ENCODE results near the gene KIF21A.

KIF21A gene

GRCh38 chr12:39383114-39383513 lies 59.8 kb downstream of the KIF21A start:
- no peak for DNase-seq

GRCh38 chr12:39380090-39380489 lies 62.8 kb downstream of the KIF21A start:
- DNase-seq: no peak

DNA sequence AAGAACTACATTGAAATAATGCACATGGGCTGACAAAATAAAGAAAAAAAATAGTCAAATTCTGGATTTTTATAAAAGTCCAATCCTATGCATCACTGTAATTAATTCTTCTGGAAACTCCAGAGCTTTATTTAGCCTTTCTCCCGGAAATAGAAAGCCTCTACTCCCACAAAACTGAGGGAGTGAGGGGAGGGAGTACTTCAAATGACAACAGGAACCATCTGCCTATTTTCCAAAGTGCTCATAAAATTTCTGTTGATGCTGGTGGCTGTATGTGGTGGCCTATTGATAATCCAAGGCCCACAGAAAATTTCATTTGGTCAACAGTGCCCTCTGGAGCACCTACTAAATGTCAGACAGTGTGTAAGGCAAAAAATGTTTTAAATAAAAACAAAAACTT lies 64.6 kb downstream of the KIF21A start:
- DNase-seq: no peak

GRCh38 chr12:39375206-39375808 lies 67.6 kb downstream of the KIF21A start:
- no peak for DNase-seq

DNA sequence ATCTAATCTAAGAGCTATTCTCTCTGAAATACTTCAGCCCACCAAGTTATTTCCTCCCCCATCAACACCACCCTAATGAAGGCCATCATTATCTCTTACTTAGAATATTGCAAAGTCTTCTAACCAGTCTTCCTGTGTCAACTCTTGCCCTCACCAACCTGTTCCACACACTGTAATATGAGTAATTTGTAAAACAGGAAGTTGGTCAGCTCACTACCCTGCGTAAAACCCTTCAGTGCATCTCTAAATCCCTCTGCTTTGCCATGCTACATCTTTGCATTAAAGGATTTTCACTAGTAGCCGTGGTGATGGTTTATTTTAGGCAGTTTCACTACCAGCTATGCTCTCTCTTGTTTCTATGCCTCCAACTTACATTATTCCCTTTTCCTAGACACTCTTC lies 70.0 kb downstream of the KIF21A start:
- DNase-seq: peak; percentile 3

DNA sequence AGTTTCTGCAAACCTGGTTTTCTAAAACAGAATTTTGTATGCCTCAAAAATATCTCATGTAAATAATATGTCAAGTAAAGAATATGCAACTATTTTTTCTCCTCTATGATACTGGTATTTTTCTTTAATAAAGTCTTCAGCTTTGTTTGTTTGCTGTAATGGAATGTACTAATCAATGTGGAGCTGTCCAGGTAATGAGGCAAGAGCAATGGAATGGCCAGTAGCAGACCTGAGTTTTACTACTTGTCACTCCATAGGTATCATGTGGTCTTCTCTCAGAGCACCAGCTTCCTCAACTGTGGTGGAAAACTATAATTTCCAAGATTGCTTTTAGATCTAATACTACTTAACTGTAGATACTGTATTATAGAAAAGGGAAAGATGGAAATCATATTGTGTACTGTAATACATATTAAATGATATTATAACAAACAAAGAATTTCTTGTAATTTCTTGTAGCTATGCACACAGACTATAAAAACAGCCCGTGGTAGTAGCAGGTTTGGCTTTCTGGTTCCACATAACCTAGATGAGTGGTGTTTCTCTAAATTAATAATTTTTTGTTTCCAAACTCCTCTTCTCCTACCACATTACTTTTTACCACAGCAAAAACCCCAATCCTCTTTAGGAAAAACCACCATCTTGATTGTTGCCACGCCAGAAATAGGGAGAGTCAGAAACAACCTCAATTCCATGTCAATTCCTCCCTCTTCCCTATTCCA lies 70.6 kb downstream of the KIF21A start:
- DNase-seq: no peak

GRCh38 chr12:39369756-39370155 lies 73.2 kb downstream of the KIF21A start:
- no peak for DNase-seq

GRCh38 chr12:39368891-39369290 lies 74.0 kb downstream of the KIF21A start:
- DNase-seq: no peak

DNA sequence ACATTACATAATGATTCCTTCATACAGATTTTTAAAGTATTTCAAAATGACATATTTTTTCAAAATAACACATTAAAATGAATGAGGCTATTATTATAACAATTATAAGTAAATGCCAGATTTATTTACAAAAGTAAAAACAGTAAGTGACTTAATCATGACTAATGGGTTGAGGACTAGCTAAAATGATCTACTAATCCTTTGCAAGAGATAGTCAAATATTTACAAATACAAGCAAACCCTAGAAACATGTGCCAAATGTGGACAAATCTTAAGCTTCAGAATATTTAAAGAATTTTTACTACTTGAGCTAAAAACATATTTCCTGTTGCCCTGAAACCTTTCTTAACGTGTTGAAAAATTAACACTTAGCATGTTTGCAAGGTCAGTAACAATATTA lies 74.8 kb downstream of the KIF21A start:
- DNase-seq: no peak

- no peak for DNase-seq
Measured at GRCh38 chr12:39367494-39367893, 75.4 kb downstream of the KIF21A start.

DNA sequence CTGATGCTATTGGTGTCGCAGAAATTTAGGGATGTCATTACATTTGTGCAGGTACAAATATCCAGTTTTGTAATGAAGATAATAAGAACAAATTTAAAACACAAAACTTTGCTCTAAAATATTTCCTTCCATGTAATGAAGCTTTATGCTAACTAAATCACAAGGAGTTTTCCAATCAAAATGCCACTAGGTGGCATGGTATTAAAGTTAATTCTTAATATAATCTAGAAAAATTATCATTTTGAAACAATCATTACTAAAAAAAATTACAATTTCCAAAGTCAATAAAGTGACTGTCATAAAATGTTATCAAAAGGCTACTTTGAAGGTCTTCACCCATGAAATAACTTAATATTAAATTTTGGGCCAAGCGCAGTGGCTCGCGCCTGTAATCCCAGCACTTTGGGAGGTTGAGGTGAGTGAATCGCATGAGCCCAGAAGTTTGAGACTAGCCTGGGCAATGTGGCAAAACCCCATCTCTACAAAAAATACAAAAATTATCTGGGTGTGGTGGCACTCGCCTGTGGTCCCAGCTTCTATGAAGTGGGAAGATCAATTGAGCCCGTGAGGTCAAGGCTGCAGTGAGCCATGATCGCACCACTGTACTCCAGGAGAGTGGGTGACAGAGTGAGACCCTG lies 77.4 kb downstream of the KIF21A start:
- no peak for DNase-seq

DNA sequence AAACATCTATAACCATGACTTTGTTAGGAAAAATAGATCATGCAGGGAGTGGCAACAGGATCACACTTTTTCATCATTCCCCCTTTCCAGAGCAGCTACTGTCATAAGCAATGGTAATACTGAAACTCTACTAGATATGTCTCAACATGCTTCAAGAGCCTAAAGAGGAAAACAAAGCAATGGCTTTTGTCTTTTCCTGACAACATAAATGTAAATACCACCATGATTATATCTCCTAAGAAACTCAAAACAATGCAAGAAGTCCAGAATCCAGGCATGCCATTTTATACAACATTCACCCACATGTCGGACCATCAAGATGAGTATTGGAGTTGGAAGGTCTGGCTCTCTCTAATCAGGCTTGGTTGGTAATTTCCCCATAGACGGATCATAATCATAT lies 78.7 kb downstream of the KIF21A start:
- DNase-seq: no peak

DNA sequence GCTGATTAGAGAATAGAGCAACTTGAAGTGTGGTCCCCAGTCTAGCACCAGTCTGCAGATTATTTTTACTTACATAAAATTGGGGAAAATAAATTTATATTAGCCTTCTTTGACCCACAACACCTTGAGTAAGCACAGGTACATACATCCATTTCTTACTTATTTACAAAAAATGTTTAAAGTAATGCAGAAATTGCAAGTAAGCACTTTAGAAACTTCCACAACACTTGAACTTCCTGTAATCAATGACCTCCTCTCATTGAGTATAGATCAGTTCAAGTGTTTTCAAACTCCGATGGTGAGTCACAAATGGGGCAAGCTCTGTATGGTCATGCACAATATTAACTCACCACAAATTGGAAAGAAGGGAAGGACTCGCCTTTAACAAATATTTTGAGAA lies 83.3 kb downstream of the KIF21A start:
- DNase-seq: no peak

GRCh38 chr12:39357041-39357440 lies 85.9 kb downstream of the KIF21A start:
- no peak for DNase-seq

DNA sequence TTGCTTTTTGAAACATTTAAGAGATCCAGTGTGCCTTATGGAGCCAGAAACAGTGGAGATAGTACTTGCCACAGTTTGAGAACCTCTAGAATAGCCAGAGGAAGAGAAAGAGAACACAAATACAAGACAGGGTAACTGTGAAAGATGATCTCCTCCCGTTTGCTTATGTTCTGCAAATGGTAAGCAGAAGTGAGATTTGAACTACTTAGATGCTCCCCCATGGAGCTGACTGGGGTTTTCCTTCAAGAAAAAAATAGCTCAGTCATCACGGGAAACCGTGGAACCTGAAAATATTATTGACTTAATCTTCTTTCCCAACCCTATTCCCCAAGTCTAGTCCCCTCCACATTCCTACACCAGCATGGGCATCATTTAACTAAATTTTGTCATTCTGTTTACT lies 87.1 kb downstream of the KIF21A start:
- DNase-seq: no peak

DNA sequence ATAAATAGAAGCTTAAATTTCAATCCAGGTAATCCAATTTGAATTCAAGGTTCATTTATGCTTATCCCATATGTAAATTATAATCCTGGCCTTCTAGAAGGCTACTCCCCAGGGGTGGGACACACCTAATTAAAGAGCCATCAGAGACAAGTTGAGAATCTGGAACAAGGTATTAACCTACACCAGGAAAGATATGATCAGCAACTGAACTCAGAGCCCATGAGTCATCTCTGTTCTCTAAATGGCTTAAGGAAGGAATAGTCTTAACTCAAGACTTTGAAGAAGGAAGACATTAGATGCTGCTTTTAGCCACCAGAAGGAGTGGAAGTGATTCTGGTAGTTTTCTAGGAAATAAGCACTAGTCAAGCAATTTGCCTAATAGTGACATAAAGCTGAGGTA lies 88.0 kb downstream of the KIF21A start:
- DNase-seq: no peak

DNA sequence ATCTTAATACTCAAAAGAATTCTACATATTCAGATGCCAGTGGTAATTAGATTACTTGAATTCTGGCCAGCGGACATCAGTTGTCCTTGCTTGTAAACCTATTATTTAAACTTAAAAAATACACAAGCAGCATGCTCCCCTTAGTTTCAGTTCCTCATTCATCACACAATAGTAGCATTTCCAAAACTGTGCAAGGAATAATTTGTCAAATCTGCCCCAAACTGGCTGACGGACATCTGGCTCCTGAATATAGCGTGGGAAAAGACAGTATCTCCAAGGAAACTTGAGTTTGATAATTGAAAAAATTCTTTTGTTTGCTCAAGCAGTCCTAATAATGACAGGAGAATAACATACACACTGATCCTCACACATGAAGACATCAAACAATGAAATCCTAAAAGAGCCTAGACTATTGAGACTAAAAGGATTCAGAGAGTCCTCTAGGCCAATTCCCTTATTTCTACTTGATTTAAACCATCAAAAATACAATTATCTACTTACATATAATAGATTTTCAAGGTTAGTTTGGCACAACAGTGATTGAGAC lies 90.4 kb downstream of the KIF21A start:
- DNase-seq: no peak

DNA sequence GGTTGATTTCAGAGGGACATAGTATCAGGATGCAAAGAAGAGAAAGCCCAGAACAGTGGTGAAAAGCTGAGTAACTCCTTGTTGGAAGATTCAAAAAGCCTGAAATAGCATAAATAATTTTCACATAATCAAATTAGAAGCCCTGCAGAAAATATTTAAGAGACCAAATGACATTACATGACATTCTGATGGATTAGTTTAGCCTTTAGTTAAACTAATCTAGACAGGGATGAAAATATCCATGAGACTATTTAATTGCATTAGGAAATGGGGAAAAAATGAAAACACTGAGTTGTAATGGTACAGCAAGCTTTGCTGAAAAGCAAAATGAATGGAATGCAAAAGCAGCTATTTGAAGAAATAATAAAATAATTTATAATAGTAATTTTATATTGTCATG lies 91.8 kb downstream of the KIF21A start:
- no peak for DNase-seq

DNA sequence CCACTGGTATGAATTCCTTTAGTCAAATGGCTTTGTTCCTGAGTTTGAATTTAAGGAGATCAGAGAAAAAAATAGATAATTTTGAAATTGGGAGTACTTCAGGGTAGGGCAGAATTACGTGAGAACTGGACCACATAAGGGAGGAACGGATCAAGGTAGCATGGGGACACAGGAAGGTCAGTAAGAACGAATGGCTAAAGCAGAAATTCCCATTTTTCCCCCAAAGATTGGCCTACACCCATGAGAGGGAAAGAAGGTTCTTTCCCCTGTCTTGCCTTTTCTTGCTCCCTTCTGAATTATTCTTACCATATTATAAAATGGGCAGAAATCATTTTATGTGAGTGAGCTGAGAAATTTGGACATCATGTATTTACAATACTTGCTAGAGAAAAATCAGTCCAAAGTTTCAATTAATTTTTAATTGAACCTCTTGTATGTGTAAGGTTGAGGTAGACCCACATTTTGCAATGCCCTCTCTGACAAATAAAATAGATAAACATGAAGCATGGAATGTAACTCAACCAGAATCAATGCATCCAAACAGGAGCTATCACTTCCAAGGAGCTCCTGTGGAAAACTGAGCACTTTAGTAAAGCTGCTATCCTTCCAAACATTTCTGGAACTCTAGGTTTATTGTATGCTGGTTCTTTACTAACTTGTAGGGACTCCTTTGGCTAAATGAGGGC lies 93.8 kb downstream of the KIF21A start:
- no peak for DNase-seq

DNA sequence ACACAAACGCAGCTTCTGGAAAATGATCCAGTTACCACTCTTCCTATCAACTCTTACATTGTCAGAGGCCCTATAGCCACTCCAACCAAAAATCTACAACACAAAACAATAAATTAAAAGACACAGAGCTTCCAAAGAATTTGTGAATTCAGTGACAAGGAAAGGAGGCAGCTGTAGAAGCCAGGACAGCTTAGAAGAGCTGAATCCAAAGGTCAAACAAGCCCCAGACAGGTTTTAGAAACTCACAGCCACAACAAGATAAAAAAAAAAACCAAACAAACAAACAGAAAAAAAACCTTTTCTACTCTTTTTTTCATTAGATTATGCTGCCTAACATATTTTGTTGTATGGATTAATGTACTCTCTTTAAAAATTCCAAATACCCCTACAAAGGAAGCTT lies 94.4 kb downstream of the KIF21A start:
- DNase-seq: no peak

- DNase-seq: no peak
Measured at GRCh38 chr12:39344926-39345325, 98.0 kb downstream of the KIF21A start.

DNA sequence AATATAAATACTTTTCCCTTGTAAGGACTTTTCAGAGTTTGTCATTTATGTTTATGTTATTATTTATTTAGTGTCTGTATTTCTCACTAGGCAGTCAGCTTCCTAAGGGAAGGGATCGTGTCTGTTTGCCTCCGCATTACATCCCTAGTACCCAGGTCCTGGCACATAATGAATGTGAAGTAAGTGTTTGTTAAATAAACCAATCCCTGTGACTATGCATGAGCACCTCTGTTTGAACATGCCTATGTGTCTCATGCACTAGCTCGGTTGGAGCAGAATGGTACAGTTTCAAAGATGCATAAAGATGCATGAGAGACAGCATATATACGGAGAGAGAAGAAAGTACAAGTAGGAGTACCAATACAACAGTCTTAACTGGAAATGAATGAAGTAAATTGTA lies 99.3 kb downstream of the KIF21A start:
- no peak for DNase-seq

GRCh38 chr12:39341761-39342160 lies 101.2 kb downstream of the KIF21A start:
- DNase-seq: no peak

GRCh38 chr12:39341179-39341578 lies 101.7 kb downstream of the KIF21A start:
- no peak for DNase-seq
